DMS 273 (cell line): ENCODE data around the gene LHPP.

Source experiments
- DNase-seq: peaks from one replicate; lab custom pipeline; 2025; ENCODE audit not compliant: unreplicated experiment; lab: John Stamatoyannopoulos, UW

The LHPP gene

DNA sequence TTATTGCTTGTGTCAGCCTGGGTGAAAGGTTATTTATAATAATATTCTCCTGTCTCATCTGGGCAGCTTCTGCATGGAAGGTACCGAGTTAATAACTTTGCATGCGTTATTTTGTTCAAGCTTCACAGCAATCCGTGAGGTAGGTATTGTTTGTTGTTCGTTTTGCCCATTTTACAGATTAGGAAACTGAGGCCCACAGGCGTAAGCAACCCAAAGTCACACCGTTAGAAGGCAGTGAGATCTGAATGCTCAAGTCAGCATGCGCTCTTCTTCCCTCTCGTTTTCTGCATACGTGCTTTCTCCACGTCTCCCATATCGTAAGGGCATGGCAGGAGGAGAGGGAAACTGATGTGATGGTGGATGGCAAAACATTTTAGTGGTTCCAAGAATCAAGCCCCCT is 34.1 kb downstream of the LHPP start:
- no peak for DNase-seq

DNA sequence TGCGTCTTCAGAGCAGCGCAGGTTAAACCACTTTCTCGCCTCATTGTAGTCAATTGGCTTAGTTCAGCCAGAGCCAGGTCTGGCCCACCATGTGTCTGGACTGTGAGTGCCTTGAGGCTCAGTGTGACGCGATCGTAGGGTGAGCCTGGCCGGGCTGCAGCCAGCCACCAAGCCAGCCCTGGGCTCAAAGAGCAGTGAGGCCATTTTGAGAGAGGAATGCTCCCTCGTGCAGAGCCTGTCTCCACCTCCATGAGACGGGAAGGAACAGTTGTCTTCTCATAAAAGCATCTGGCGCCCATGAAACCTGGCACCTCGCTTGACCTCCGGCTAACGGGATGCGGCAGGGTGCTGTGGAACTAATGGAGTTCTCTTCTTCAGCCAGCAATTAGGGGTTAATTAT is 34.5 kb downstream of the LHPP start:
- no peak for DNase-seq

DNA sequence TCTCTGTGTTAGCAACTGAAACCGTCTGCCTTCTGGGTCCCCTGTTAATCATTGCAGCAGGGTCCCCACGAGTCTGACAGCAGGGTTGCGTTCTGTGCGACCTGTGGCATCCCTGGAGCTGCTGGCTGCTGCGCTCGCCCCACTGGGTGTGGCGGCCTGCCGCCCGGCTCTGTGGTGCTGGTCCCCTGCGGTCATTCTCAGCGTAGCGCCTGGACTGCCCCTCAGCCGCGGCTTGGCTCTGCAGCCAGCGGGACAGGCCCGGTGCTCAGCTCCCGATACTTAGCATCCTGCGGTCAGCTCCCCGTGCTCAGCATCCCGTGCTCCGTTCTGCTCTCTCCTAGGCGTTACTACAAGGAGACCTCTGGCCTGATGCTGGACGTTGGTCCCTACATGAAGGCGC is 35.0 kb downstream of the LHPP start:
- no peak for DNase-seq

DNA sequence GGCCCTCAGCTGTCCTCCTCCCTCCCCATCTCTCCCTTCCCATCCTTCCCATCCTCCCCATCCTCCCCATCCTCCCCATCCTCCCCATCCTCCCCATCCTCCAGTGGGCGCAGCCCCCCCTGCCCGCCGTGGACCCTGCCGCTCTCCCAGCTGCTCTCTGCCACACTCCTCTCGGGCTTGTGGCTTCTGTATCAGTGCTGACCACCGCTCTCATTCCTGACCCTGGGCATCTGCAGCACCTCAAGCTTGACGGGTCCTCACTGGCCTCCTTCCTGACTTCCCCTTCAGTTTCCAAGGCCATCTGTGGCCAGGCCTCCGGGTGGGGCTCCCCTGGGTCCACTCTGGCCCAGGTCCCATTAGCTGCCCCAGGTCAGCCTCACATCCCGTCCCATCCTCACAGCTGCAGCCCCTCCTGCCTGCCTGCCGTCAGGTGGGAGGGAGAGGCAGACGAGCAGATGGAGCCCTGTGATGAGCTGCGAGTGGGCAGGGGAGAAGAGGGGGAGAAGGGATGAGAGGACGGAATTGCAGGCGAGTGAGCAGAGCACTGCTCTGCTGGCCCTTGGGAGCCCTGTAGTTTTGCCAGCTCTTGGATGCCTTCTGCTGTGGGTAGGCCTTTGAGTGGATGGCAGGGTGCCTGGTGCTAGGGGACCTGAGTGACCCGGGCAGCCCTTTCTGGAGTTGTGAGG is 35.7 kb downstream of the LHPP start:
- no peak for DNase-seq

DNA sequence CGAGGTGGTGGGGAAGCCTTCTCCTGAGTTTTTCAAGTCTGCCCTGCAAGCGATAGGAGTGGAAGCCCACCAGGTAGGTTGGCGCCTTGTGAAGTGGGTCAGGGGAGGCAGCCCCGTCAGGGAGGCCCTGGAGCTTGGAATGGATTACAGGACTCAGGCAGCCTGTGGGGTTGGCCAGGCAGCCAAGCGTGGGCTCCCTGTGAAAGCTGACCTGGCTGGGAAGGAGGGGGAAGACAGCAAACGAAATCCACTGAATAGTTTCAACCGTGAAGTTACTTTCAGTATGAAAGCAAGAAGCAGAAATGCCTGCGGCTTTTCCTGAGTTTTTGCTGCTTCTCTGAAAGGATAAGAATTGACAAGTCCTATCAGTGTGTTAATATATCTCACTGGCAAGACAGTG is 36.4 kb downstream of the LHPP start:
- DNase-seq = no peak

DNA sequence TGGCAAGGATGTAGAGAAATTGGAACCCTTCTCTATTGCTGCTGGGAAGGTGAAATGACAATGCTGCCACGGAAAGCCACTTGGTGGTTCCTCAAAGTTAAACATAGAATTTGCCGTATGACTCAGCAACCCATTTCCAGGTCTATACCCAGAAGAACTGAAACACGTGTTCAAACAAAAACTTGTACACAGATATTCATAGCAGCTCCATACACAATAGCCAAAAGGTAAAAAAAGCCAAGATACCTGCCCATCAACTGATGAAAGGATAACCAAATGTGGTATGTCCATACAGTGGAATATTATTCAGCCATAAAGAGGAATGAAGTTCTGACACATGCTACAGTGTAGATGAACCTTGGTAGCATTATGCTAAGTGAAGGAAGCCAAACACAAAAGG is 39.1 kb downstream of the LHPP start:
- DNase-seq = no peak

DNA sequence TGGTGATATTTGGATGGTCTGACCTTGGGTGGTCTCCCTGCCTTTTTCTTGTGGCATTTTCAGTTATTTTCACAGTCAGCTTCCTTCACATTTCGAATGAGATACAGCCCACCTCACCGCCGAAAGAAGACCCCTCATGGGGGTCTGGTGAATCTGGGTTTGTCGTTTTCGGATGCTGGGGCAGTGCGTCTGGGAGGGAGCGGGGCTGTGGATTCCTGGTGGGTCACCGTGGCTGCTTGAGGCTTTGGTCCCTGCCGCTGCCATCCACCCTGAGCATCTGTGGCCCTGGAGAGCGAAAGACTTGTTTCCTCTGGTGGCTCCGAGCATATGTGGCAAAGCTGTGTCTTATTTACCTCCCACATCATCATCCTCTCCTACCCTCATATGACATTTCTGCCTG is 43.1 kb downstream of the LHPP start:
- DNase-seq = no peak

DNA sequence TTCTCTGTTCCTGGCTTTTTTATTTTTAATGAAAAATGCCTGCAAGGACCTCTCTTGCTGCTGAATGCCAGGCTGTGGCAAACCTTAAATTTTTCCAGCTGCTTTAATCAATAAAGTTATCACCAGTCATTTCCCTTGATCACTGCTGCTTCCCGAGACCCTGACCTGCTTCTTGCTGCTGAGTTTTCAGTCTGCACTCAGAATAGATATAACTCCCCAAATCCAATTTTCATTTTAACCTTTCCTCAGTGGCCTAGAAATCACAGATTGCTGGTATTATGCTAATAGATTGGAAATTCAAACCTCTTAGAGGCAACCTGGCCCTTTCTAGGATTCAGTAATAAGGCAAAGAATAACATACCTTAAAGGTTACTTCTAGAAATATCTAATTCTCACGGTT is 43.7 kb downstream of the LHPP start:
- no peak for DNase-seq

DNA sequence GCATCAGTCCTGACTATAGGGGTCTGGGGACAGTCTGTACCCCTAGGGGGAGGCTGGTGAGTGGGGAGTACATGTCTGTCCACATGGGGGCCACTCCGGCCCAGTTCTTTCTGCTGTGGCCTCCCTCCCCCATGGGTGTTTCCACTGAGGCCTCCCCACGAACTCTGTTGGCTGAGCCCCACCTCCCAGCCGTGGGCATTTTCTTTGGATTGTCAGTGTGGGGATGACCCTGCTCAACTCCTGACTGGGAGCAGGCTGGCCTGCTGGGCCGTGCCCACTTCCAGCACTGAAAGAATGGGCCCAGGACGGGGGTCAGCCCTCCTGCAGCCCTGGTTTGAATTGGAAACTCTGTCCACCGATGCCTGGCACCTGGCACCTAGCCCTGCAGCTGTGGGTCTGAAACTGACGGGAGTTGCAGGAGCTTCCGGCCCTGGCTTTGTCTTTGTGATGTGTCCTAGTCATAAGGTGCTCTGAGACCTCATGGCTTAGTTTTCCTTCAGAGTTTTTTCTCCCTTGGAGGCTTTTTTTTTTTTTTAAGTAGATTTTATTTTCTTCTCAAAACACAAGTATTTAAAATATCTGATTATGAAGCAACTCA is 46.5 kb downstream of the LHPP start:
- DNase-seq = no peak

DNA sequence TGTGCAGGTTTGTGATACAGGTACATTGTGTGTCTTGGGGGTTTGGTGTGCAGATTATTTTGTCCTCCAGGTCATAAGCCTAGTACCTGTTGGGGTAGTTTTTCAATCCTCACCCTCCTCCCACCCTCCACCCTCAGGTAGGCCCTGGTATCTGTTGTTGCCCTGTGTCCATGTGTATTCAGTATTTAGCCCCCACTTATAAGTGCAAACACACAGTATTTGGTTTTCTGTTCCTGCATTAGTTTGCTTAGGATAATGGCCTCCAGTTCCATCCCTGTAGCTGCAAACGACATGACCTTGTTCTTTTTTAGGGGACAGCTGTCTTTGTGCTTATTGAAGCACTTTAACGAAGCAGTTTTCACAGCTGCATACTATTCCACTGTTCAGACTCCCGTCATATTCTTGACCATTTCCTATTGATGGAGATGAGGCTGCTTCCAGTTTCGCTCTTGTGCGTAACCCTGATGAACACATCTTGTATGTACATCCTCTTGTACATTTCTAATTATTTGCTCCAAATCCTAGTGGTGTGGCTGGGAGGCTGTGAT is 47.4 kb downstream of the LHPP start:
- no peak for DNase-seq

DNA sequence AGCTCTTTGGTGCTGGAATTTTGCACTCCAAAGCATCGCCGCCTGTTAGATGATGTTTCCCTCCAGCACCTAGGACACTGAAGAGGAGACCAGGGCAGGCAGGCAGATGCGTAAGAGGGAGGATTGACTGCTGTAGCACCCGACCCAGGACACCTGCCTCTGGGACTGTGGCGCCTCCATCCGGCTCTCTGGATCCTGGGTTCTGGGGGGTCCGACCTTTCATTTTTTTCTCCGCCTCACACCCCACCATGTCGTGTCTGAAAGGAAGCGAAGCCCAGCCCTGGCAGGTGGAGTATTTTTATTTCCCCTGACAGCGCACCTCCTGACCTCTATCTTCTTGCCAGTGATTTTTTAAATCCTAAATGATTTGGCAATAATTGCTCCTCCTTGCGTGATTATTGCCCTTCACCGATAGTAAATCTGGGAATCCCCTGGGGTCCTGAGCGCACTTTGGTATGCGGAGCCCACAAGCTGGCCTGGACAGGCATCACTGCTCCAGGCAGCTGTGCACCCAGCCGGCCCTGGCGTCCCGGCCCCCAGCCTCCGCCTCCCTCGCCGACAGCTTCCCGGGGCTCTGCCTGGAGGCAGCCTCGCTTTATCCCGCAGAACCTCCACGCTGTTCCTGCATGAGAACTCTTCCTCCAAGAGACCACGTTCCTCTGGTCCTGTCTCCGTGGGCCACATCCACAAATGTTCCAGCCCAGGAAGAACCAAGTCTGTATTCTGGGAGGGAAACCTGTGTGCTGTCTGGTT is 48.4 kb downstream of the LHPP start:
- no peak for DNase-seq

DNA sequence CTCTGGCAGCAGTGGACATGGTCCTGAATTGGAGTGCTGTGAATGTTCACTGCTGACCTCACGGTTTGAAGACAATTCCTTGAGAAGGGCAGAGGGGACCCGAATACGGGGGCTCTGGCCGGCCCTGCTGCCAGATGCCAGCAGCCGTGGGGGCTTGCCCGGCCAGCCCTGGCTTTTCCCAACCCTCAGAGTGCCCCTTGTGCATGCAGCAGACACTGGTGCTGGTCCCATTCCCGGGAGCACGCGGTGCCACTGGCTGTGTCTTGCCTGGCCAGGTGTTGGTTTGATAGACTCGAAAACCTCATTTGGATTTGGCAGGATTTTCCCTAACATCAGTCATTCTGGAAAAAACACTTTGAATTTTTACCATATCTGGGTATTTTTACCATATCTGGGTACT is 49.1 kb downstream of the LHPP start:
- DNase-seq = no peak

DNA sequence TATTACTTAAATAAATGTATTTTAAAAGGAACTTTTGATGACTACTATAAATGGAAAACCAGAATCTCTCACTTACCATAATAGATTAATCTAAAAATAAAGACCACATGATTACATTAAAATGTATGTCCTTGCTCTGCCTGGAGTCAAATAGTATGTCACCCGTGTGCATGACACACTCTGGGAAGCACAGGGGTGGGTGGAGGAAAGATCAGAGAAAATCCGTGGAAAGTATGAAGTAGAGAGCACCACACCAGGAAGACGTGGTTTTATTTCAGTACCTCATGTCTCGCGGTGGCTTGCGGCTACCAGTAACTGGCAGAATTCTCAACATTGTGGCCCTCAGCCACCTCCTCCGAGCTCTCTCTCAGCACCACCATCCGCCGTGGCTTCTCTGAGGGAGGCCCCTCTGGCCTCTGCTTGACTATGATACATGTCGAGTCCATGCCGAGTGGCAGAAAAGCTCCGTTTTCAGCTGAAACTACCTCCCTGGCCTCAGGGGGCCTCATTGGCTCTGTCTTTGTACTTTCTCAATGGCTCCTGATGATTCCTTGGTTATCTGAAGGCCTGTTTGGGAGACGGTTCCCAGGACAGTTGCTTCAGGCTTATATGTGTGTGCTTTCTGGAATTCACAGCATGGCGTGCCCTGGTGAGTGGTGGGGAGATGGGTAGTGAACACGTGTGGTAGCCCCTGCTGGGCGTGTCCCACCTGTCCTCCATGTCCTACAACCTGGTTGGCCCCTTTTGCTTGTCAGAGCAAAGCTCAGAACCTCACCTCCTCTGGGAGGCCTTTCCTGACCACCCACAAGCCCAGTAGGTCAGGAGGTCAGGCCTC is 49.8 kb downstream of the LHPP start:
- no peak for DNase-seq

DNA sequence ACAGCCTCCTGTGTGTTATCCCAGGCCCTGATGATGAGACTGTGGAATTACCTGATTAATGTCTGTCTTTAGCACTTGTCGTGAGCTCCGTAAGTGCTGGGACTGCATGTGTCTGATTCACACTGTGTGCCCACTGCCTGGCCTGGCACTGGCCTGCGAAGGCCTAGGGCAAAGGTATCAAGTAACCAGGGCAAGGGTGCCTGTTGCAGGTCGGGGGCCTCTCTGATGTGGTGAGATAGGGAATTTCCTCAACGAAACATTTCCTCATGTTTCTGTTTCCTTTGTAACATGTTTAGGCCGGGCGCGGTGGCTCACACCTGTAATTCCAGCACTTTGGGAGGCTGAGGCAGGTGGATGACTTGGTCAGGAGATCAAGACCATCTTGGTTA is 50.4 kb downstream of the LHPP start:
- DNase-seq = no peak

DNA sequence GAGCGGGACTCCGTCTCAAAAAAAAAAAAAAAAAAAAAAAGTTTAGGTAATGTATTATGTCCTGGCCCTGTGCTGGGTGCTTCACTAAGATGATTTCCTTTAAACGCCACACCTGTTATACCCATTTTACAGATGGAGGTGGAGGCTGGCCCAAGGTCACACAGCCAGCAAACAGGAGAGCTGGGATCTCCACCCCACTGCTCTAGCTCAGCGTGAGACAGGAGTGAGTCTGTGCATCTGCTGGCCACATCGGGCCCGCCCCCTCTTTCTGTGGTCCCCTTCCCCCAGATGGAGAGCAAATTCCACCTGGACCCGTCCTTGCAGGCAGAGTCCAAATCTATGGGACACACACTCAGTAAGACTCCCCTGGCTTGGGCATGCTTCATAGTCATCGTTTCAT is 51.0 kb downstream of the LHPP start:
- DNase-seq = no peak

DNA sequence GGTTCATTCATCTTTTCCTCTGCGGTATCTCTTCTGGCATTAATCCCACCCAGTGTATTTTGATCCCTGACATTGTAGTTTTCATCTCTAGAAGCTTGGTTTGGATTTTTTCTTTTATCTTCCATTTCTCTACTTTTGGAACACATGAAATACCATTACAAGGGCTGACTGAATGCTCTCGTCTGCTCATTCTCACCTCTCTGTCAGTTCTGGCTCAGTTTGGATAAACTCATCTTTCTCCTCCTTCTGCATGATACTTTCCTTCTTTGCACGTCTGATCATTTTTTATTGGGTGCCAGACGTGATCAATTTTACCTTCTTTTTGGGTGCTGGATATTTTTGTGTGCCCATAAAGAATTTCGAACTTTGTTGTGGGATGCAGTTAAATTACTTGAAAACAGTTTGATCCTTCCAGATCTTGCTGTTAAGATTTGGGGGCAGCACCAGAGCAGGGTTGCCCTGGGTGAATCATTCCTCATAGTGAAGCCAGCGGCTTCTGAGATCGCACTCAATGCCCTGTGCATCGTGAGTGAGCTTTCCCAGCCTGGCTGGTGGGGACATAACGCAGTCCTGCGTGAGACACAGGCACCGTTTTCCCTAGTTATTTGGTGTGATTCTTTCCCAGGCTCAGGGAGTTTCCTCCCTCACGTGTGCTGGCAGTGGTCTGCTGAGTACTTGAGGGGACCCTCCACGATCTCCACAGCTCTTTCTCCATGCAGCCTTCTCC is 53.8 kb downstream of the LHPP start:
- no peak for DNase-seq

DNA sequence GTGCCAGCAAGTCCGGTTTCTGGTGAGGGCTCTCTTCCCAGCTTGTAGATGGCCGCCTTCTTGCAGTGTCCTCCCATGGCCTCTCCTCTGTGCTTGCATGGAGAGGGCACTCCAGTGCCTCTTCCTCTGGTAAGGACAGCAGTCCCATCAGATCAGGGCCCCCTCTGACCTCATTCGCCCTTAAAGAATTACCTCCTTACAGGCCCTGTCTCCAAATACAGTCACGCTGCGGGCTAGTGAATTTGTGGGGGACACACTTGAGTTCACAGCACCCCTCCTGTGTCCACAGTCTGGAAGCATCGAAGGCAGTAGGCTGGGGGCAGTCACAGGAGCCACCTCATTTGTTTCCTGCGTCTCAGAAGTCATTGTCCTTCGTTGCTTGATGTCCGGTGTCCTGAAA is 54.6 kb downstream of the LHPP start:
- DNase-seq = no peak

DNA sequence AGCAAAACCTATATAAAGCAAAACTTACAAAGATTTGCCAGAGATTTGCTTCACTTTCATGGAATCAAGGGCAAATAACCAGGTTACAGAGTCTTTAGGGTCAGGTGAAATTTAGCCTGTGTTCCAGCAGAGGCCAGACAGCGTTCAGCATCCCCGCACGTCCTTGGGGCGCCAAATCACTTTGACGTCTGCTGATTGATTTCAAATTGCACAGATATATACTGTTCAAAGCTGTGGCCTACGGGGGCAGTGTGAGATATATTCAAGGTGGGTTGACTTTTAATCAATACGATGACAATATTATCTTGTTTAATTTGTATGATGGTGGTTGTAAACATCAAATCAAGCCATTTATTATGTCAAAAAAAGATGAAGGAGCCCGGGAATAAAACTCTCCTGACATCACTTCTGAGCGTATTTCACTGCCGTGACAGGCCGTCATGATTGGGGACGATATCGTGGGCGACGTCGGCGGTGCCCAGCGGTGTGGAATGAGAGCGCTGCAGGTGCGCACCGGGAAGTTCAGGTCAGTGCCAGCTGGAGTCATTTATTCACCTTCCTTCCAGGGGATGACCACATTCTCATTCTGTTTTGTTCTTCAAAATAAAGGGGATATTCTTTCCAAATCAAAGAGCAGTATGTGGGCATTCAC is 55.2 kb downstream of the LHPP start:
- DNase-seq = no peak

DNA sequence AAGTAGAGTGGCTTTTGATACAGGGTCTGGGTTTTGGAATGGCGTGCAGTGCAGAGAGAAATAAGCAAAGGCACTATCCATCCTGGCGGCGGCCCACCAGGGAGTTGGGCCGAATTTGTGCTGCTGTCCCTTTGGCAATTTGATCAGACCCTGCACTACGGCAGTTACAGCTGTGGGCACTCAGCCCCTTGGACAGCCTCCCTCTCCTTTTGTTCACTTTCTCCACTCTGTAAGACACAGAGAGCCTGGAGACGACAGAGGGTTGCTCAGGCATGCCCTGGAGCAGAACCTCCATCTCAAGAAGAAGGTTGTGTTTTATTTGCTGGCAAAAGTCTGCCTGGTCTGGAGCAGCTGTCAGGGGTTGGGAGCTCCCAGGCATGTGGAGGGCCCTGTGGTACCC is 55.8 kb downstream of the LHPP start:
- no peak for DNase-seq

DNA sequence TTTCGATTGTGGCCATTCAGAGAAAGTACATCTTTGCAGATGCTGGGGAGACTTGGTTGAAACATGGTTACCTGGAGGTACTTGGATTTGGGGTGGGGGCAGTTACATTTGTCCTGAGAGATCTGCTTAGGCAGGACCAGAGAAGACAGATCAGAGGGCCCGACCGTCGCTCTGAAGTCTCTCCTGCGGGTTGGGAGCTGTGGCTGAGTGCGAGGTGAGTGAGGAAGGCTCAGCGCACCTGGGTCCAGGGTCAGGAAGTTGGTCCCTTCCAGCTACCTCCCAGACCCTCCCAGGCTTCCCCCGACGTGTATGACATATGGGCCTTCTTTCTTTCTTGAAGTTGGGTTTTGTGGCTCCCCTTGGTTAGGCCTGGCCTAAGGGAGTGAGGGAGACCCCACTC is 56.3 kb downstream of the LHPP start:
- no peak for DNase-seq
